A204.1 (cell line): ENCODE data around the gene MTMR11.

Source experiments
- FAIRE-seq: peaks from 2 replicates; lab custom pipeline; 2012; peaks lifted over from hg19 to GRCh38; lab: Jason Lieb, UNC

Gene MTMR11

GRCh38 chr1:149936992-149937705 lies 470 bp upstream of the MTMR11 start:
- peak; percentile 97 for FAIRE-seq

- FAIRE-seq = no peak
Measured at GRCh38 chr1:149934356-149934755, 2.3 kb downstream of the MTMR11 start.

GRCh38 chr1:149933208-149933607 lies 3.5 kb downstream of the MTMR11 start:
- FAIRE-seq = no peak

- no peak for FAIRE-seq
Measured at GRCh38 chr1:149932474-149932873, 4.2 kb downstream of the MTMR11 start.

- FAIRE-seq = no peak
Measured at GRCh38 chr1:149931212-149931790, 5.4 kb downstream of the MTMR11 start.

GRCh38 chr1:149929856-149930255 lies 6.8 kb downstream of the MTMR11 start:
- no peak for FAIRE-seq

- FAIRE-seq = no peak
Measured at GRCh38 chr1:149928401-149928724, 8.3 kb downstream of the MTMR11 start.

GRCh38 chr1:149927563-149928400 lies 8.9 kb downstream of the MTMR11 start, which contains the start of gene SF3B4:
SF3B4 (minus strand) TSS chr1:149927803; CDS start chr1:149927759, 44 bp downstream.
- no peak for FAIRE-seq

- FAIRE-seq = no peak
Measured at GRCh38 chr1:149927056-149927562, 9.6 kb downstream of the MTMR11 start.

GRCh38 chr1:149926296-149926695 lies 10.4 kb downstream of the MTMR11 start:
- FAIRE-seq = no peak

- FAIRE-seq = no peak
Measured at GRCh38 chr1:149925751-149926150, 10.9 kb downstream of the MTMR11 start.

GRCh38 chr1:149925345-149925744 lies 11.3 kb downstream of the MTMR11 start:
- no peak for FAIRE-seq

- no peak for FAIRE-seq
Measured at GRCh38 chr1:149923626-149924025, 13.1 kb downstream of the MTMR11 start.

GRCh38 chr1:149917571-149918144 lies 19.0 kb downstream of the MTMR11 start, which contains the start of gene SV2A:
SV2A (minus strand) TSS chr1:149917844; CDS start chr1:149913840, 4,004 bp downstream.
- no peak for FAIRE-seq

GRCh38 chr1:149916898-149917252 lies 19.8 kb downstream of the MTMR11 start:
- FAIRE-seq = no peak

- FAIRE-seq = no peak
Measured at GRCh38 chr1:149916193-149916897, 20.3 kb downstream of the MTMR11 start.

- no peak for FAIRE-seq
Measured at GRCh38 chr1:149915429-149916192, 21.1 kb downstream of the MTMR11 start.

- no peak for FAIRE-seq
Measured at GRCh38 chr1:149914545-149914944, 22.1 kb downstream of the MTMR11 start.

GRCh38 chr1:149906570-149907075 lies 30.1 kb downstream of the MTMR11 start:
- FAIRE-seq = no peak

GRCh38 chr1:149903836-149904491 lies 32.7 kb downstream of the MTMR11 start:
- no peak for FAIRE-seq
